Ramos (cell line): Measurements from ENCODE around the gene GRIK3.

Experiments
- in situ Hi-C: fragments of 300-500 bp; cut with MboI; formaldehyde crosslinking; loops from one replicate; pipeline ENCODE4 v1.14.3; 2022; ENCODE audit warnings: low sequenced_read_pairs; ENCODE audit not compliant: unreplicated experiment

Gene GRIK3

GRCh38 chr1:36885540-36886357 is 148.6 kb downstream of the GRIK3 start:
- in situ Hi-C loops, result no loop called here

DNA sequence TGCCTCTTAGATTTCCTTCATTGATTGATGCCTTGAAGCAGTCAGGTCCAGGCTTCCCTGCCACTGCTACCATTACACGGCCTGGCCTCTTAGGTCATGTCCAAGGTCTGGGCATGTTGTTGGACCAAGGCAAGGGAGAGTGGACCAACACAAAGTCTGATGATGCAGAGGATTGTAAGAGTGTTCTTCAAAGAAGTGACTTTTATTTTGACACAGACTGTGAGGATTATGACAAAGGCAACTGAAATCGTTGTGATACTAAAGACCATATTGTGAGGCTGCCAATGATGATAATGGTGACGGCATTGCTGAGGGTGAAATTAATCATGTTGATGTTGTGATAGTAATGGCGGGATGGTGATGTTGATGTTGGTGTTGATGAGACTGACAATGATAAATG is 149.5 kb downstream of the GRIK3 start:
- in situ Hi-C loops, result no loop called here

DNA sequence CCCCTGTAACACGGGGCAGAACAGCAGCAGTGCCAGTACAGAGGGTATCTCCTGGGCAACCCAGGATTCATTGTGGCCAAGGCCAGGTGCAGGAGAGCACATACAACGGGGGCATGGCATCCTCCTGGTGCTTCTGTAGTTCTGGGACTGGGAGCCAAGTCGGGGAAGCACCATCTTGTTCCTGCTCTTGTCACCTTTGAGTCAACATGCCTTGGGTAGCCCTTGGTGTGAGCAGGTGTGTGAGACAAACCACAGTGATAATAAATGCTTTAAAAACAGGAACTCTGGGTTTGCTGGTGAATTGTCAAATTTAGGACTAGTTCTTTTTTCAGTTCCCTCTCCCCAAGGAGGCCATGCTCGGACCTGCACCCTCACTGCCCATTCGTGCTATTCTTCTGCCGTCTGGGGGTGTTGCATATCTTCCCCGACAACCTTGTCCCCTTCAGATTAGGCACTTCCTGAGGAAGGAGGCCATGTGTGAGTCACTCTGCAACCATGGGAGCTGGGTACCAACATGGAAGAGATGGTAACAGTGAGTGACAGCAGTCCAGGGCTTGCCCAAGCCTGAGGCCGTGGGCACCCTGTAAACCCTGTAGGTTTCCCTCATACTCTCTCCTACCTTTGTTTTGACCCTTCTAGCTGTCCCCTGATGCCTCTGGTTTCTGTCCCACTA is 150.2 kb downstream of the GRIK3 start:
- in situ Hi-C loops, result no loop called here

DNA sequence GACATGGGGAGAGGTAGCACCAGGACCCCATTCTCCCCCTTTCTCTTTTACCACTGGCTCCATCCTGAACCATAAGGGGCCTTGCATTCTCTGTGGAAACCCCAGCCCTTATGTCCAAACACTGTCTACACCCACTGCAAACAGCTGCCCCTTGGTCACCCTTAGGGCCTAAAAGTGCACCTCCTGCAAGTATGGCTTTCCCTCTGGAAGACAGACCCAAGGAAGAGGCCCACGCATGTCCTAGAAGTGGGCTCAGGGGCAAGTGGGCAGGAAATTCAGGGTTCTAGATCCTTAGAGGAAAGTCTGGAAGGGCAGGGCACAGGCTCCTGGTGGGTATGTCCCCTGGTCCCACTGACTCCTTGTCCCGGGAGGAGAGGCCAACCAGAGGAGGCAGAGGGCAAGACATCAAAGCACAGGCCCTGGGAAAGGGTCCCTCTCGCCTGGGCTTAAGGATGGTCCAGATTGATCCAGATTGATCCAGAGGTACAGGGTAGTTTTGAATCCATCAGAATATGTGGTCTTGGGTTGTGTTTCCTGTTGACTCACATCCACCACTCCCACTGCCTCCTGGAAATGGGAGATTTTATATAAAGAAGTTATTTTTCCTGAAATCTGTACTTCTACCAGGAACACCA is 150.9 kb downstream of the GRIK3 start:
- in situ Hi-C loops, result no loop called here

DNA sequence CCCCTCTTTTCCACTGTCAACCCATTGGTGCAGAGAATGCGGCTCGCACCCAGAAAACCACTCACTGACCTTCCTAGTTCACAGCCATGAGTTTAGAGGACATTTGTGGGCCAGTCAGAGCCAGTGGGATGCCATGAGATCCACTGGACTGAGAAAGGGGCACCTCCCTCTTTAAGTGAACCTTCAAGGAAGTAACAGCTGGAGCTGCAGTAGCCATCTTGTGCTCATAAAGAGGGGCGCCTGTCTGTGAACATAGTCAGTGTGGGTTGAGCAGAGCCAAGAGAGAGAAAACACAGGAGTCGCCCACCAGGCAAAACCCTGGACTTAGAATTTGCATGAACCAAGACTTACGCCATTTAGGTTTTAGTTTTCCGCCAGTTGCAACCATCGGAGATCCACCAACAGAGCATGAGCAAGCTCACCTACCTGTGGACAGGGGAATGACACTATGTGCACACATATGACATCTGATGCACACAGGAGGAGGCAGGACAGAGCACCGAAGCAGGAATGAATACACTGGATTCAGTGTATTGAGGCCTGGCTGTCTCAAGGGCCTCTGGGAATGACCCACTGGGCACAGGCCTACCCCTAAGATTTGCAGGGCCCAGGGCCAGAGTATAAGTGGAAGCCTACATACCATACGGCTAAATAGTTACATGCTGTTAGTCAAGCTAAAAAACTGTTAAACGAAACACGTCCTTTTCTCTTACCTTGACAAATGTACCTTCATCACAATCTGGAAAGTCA is 151.6 kb downstream of the GRIK3 start:
- in situ Hi-C loops, result no loop called here

DNA sequence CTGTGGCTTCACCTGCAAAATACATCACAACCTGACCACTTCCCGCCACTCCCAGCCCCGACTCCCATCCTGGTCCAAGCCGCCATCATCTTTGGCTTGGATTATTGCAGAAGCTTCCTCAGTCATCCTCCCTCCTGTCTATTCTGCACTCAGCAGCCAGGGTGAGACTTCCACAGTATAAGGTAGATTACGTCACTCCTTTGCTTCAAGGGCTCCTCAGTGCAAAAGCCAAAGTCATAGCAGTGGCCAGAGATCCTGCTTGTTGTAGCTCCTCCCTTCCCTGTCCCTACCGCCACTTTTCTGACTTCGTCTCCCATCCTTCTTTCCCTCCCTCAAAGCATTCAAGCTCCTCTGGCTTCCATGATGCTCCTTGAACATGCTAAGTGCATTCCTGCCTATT is 152.8 kb downstream of the GRIK3 start:
- in situ Hi-C loops, result no loop called here

- in situ Hi-C loops, result no loop called here
These were observed 153.3 kb downstream of the GRIK3 start for GRCh38 chr1:36881068-36881405.

DNA sequence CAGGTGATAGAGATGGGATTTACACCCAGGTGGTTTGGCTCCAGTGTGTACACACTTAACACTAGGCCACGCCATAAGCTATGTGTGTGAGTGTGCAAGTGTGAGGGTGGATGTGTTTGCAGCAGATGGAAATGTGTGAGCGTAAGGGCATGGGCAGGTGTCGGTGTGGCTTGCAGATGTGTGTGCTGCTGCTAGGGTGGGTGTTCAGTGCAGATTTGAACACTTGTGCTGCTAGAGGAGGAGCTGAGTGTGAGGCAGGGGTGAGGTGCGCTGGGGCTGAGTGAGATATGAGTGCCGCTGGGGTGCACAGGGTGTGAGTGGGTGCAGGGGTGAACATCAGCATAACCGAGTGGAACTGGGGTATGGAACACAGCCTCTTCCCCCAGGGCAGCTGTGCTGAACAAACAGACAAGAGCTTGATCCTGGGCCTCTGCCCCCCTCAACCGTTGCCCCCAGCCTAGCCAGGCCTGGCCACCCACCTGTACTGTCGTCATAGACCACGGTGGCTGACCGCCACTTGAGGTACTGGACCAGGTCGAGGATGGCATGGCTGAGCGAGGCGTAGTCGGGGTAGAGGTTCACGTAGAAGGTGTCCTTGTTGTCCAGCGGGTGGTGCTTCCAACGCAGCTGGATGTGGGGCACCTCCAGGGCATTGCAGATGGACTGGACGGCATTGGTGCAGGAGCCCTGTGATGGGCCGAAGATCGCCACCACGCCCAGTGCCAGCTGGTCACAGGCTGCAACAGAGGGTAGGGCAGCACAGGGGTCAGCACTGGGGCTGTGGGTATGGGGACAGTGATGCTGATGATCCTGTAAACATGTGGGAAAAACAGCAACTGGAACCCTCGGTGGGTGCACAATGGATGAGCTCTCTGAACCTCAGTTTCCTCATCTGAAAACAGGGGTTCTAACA is 153.9 kb downstream of the GRIK3 start:
- in situ Hi-C loops, result no loop called here

DNA sequence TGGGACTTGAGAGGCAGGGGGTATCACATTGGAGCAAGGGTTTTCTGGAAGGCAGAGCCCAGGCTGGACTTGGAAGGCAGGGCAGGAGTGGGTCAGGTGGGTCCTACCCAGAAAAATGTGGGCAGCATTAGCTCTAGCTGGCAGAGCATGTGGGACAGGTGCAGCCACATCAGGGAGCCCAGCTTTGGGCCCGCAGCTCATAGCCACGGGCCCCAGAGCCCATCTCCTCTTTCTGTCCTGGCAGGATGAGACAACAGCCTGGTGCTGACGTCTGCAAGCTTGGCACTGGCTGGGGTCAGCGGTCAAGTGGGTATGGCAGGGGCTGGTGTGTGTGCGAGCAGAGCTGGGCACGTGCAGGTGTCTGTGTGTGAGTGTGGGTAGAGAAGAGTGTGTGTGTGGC is 154.7 kb downstream of the GRIK3 start:
- in situ Hi-C loops, result no loop called here

DNA sequence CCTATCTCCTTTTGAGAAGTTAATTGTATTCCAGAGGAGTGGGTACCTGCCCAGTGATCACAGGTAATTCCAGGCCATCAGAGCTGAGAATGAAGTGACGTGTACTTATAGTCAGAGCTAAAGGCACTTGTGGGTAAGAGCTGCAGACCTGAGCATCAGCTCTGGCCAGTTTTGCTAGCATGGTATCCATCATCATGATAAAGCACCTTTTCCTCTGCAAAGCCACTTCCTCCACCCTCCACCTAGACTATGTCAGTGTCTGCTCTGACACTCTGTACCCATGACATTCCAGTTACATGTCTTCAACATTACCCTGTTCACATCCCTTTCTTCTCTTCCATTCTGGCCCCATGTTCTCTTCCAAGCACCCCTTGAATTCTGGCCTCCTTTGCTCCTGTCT is 157.3 kb downstream of the GRIK3 start:
- in situ Hi-C loops, result no loop called here

DNA sequence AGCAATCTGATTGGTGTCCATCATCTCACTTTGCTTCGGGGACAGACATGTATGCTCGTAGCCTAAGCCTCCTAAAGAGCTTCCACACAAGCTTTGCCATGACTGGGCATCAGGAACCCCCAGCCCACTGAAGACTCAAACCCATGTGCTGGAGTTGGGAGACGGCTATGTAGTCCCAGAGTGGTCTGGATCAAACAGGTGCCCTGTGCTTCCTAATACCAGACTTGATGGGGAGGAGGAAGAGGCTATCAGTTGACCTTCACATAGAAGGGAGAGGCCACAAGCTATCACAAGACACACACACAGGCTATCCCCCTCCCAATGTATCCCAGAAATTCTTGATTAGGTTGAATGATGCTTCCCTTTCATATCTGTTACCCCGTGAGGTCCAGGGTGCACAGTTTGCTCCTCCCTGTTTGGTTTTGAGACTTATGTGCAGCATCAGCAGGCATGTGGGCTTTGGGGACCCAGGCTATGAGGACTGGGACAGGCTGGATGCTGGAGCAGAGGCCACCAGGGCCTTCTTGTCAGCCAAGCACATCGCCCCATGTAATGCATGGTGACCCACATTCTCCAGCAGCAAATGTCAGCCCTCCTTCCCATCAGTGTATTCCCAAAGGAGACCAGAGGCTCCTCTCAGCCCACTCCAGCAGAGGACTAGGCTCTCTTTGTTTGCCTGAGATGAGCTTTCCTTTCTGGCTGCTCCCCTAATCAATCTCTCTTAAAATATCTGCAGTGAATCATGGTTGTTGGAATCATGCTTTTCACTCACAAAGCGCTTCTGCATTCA is 159.8 kb downstream of the GRIK3 start:
- in situ Hi-C loops, result no loop called here

- in situ Hi-C loops, result no loop called here
These were observed 161.5 kb downstream of the GRIK3 start for GRCh38 chr1:36872858-36873257.

DNA sequence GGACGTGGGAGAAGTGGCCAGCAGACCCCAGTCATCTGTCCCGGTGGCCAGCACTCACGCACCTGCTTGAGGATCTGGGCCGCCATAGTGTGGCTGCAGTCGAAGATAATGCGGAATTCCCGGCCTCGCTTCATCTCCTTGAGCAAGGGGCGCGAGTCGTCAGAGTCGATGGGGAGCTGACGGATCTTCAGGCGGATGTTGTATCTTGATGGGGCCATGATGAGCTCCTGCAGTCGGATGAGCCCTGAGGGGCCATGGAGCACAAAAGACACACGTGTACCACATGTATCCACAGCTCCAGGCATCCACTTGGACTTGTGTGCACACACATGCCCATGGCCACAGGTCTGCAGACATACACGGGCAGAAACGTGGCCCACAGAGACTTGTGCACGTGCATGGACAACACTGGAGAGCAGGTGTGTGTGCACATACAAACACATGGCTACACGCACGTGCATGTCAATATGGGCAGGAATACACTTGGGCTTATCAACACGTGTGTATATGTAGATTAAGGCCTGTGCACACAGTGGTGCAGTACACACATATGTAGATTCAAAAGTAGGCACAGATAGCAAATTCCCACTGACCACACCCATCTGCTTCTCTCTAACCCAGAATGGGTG is 162.1 kb downstream of the GRIK3 start:
- in situ Hi-C loops, result no loop called here

GRCh38 chr1:36871146-36871971 is 163.0 kb downstream of the GRIK3 start:
- in situ Hi-C loops, result no loop called here

GRCh38 chr1:36869826-36870225 is 164.5 kb downstream of the GRIK3 start:
- in situ Hi-C loops, result no loop called here

GRCh38 chr1:36869054-36869453 is 165.3 kb downstream of the GRIK3 start:
- in situ Hi-C loops, result no loop called here

- in situ Hi-C loops, result no loop called here
These were observed 166.7 kb downstream of the GRIK3 start for GRCh38 chr1:36867575-36867974.
